ENCODE measurements around the gene RPS6KA5.

The RPS6KA5 gene

GRCh38 chr14:91082282-91082681 lies 21.8 kb upstream of the RPS6KA5 start:
- Histone ChIP-seq H3F3A (ENCODE audit: insufficient read depth, low read length) (no peaks in the 10 kb centered on the region), H3K27me3 (ENCODE audit: insufficient read depth, low read length) (no peaks in the 10 kb centered on the region), H2AFZ (ENCODE audit: low read length) (no peak overlapping the region), H3K27ac (ENCODE audit: low read depth, low read length, poor library complexity, severe bottlenecking) (no peak overlapping the region), H4K20me1 (ENCODE audit: insufficient read depth, low read length) (no peaks in the 10 kb centered on the region), H3K79me2 (ENCODE audit: insufficient read depth, low read length) (no peaks in the 10 kb centered on the region), H3K9me3 (ENCODE audit: low read length) (no peaks in the 10 kb centered on the region), H3K4me1 (ENCODE audit: insufficient read depth, low read length, severe bottlenecking) (no peaks in the 10 kb centered on the region), H3K36me3 (ENCODE audit: insufficient read depth, low read length) (no peaks in the 10 kb centered on the region; the same call in 1 of the 2 replicates), H3K4me3 (ENCODE audit: low read depth, low read length, poor library complexity, severe bottlenecking) (no peak overlapping the region), H3K9ac (ENCODE audit: low read length) (no peak overlapping the region), H3K9me2 (ENCODE audit: low read depth, low read length) (no peaks in the 10 kb centered on the region), H3K4me2 (ENCODE audit: low read length) (no peak overlapping the region)
- TF ChIP-seq EZH2 (IDR thresholded peaks at IDR 0.05; ENCODE audit: borderline replicate concordance, low read length): no peak
- TF ChIP-seq CTCF (IDR thresholded peaks at IDR 0.05; ENCODE audit: low read length): no peak

GRCh38 chr14:91080071-91080470 lies 19.6 kb upstream of the RPS6KA5 start:
- H3K4me1 ChIP-seq (ENCODE audit: insufficient read depth, low read length, severe bottlenecking): no peaks in the 10 kb centered on the region
- no peaks in the 10 kb centered on the region for H4K20me1 ChIP-seq (ENCODE audit: insufficient read depth, low read length)
- H3K4me3 ChIP-seq (ENCODE audit: low read depth, low read length, poor library complexity, severe bottlenecking): no peak overlapping the region
- H2AFZ ChIP-seq (ENCODE audit: low read length): no peak overlapping the region
- H3K27ac ChIP-seq (ENCODE audit: low read depth, low read length, poor library complexity, severe bottlenecking): no peak overlapping the region
- no peaks in the 10 kb centered on the region for H3K79me2 ChIP-seq (ENCODE audit: insufficient read depth, low read length)
- H3K36me3 ChIP-seq (ENCODE audit: insufficient read depth, low read length): no peaks in the 10 kb centered on the region
- no peaks in the 10 kb centered on the region for H3K9me2 ChIP-seq (ENCODE audit: low read depth, low read length)
- no peak overlapping the region for H3K9ac ChIP-seq (ENCODE audit: low read length)
- no peaks in the 10 kb centered on the region for H3K27me3 ChIP-seq (ENCODE audit: insufficient read depth, low read length)
- TF ChIP-seq CTCF (IDR thresholded peaks at IDR 0.05; ENCODE audit: low read length) (no peak), EZH2 (IDR thresholded peaks at IDR 0.05; ENCODE audit: borderline replicate concordance, low read length) (no peak)
- no peaks in the 10 kb centered on the region for H3F3A ChIP-seq (ENCODE audit: insufficient read depth, low read length)
- H3K4me2 ChIP-seq (ENCODE audit: low read length): no peak overlapping the region
- H3K9me3 ChIP-seq (ENCODE audit: low read length): no peaks in the 10 kb centered on the region

DNA sequence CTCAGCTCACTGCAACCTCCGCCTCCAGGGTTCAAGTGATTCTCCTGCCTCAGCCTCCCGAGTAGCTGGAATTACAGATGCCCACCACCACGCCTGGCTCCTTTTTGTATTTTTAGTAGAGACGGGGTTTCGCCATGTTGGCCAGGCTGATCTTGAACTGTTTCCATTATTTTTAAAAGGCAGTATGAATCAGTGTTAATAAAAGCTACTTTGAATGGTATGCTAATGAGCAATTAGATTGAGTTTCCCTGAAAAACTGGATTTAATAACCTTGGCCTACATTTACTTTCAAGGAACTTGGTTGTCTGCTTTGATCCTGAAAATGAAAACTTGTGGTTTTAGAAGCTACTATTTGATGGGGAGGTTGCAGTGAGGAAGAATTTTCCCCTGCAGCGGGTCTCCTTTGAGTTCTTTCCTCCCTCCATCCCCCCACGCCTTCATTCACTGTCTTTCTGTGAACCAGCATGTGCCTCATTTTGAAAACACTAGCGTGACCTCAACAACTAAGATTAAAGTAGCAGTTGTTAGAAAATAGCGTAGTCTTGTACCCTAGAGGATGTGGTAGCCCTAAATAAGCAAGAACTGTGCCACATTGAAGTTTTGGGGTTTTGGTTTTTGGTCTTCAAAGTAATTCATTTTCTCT lies 17.8 kb upstream of the RPS6KA5 start:
- Histone ChIP-seq H3K4me1 (ENCODE audit: insufficient read depth, low read length, severe bottlenecking) (no peaks in the 10 kb centered on the region), H3K36me3 (ENCODE audit: insufficient read depth, low read length) (no peaks in the 10 kb centered on the region), H3F3A (ENCODE audit: insufficient read depth, low read length) (no peaks in the 10 kb centered on the region), H4K20me1 (ENCODE audit: insufficient read depth, low read length) (no peaks in the 10 kb centered on the region), H3K9me2 (ENCODE audit: low read depth, low read length) (no peaks in the 10 kb centered on the region), H3K4me3 (ENCODE audit: low read depth, low read length, poor library complexity, severe bottlenecking) (no peak overlapping the region), H3K27me3 (ENCODE audit: insufficient read depth, low read length) (no peaks in the 10 kb centered on the region), H2AFZ (ENCODE audit: low read length) (no peak overlapping the region), H3K79me2 (ENCODE audit: insufficient read depth, low read length) (no peaks in the 10 kb centered on the region), H3K9me3 (ENCODE audit: low read length) (no peaks in the 10 kb centered on the region), H3K4me2 (ENCODE audit: low read length) (no peak overlapping the region), H3K9ac (ENCODE audit: low read length) (no peak overlapping the region), H3K27ac (ENCODE audit: low read depth, low read length, poor library complexity, severe bottlenecking) (no peak overlapping the region)
- no peak for TF ChIP-seq EZH2 (IDR thresholded peaks at IDR 0.05; ENCODE audit: borderline replicate concordance, low read length)
- TF ChIP-seq CTCF (IDR thresholded peaks at IDR 0.05; ENCODE audit: low read length): no peak
